Effector memory CD8-positive, alpha-beta T cell (primary cell): ENCODE results near the gene ITPR3.

Experiments used
- ATAC-seq: fragments of 150-1000 bp; cut with Tn5 transposase; replicated peaks from 2 replicates; pipeline ENCODE4 v1.10.0; 2021; ENCODE audit warnings: mild to moderate bottlenecking, moderate library complexity
- DNase-seq, 3 experiments: peaks; one replicate each; pipeline ENCODE4 v3.0.0; 2021
- H3K27ac Mint-ChIP-seq, 2 donors: one replicate each; pipeline ENCODE4 v1.8.0; 2022; ENCODE audit warnings: mild to moderate bottlenecking in 2 of 2, mixed read lengths in 2 of 2, moderate library complexity in 2 of 2
- H3K27me3 Mint-ChIP-seq, 2 donors: one replicate each; pipeline ENCODE4 v1.8.0; 2022; ENCODE audit warnings: mixed read lengths in 2 of 2
- H3K36me3 Mint-ChIP-seq: one replicate; pipeline ENCODE4 v1.8.0; 2022; ENCODE audit warnings: mild to moderate bottlenecking, moderate library complexity, mixed read lengths; ENCODE audit not compliant: insufficient read depth
- H3K4me1 Mint-ChIP-seq, 2 donors: one replicate each; pipeline ENCODE4 v1.8.0; 2022; ENCODE audit warnings: low read depth in 2 of 2, mixed read lengths in 2 of 2
- H3K4me3 Mint-ChIP-seq, 2 donors: one replicate each; pipeline ENCODE4 v1.8.0; 2022; ENCODE audit warnings: mild to moderate bottlenecking in 2 of 2, mixed read lengths in 2 of 2, moderate library complexity in 2 of 2
- H3K9me3 Mint-ChIP-seq, 2 donors: one replicate each; pipeline ENCODE4 v1.8.0; 2022; ENCODE audit warnings: mixed read lengths in 2 of 2

Gene ITPR3

GRCh38 chr6:33686225-33686924, 65.3 kb downstream of the ITPR3 start:
- ATAC-seq (no peak), DNase-seq (no peak)
- Mint-ChIP-seq H3K4me1 (peaks cover 5 to 23% of the 10 kb centered on the region in 2 donors), H3K9me3 (no peaks in the 10 kb centered on the region), H3K36me3 (peaks cover 44% of the 10 kb centered on the region), H3K27me3 (no peaks in the 10 kb centered on the region), H3K27ac (peak overlapping the region; percentile 69 to 91), H3K4me3 (no peak overlapping the region)

GRCh38 chr6:33686981-33687975, 66.2 kb downstream of the ITPR3 start:
- DNase-seq: no peak
- no peaks in the 10 kb centered on the region for H3K27me3 Mint-ChIP-seq
- no peak overlapping the region for H3K4me3 Mint-ChIP-seq
- peaks cover 38% of the 10 kb centered on the region for H3K36me3 Mint-ChIP-seq
- H3K9me3 Mint-ChIP-seq: no peaks in the 10 kb centered on the region
- no peak for ATAC-seq
- peaks cover 5 to 31% of the 10 kb centered on the region in 2 donors for H3K4me1 Mint-ChIP-seq
- peak overlapping the region; percentile 19 to 66 for H3K27ac Mint-ChIP-seq

GRCh38 chr6:33688006-33688405, 66.9 kb downstream of the ITPR3 start:
- H3K36me3 Mint-ChIP-seq: peaks cover 35% of the 10 kb centered on the region
- H3K4me1 Mint-ChIP-seq: peaks cover 13 to 34% of the 10 kb centered on the region in 2 donors
- no peak for DNase-seq
- peak overlapping the region in 1 of 2 donors; percentile 66 for H3K27ac Mint-ChIP-seq
- H3K27me3 Mint-ChIP-seq: no peaks in the 10 kb centered on the region
- no peak for ATAC-seq
- no peak overlapping the region for H3K4me3 Mint-ChIP-seq
- H3K9me3 Mint-ChIP-seq: no peaks in the 10 kb centered on the region

DNA sequence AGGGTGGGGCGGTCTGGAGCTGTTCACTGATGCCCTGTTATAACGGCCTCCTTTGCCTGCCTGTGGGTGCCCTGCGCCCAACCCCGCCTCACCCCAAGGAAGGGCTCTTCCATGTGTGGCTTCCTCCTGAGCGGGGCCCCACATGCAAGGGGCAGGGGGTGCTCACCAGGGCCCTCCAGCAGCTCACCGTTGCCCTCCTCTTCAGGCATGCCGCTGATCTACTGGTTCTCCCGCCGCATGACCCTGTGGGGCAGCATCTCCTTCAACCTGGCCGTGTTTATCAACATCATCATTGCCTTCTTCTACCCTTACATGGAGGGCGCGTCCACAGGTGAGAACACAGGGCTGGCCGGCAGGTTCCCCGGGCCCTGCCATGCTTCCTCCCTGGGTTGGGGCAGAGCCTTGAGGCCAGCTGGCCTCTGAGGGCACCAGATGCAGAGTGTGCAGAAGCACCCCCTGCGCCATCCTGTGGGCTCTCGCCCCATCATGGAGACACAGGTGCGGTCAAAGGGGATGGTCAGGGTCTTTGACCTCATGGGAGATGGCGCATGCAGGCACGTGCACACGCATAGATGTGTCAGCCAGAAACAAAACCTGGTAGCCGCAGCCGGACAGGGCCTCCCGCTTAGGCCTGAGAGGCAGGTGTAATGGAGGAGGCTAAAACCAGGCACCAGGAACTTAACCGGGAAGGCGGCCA, 67.5 kb downstream of the ITPR3 start:
- Mint-ChIP-seq H3K27ac (peak overlapping the region in 1 of 2 donors; percentile 11), H3K27me3 (no peaks in the 10 kb centered on the region), H3K36me3 (peaks cover 35% of the 10 kb centered on the region), H3K4me3 (no peak overlapping the region), H3K9me3 (no peaks in the 10 kb centered on the region), H3K4me1 (peaks cover 16 to 34% of the 10 kb centered on the region in 2 donors)
- DNase-seq (no peak), ATAC-seq (no peak)

GRCh38 chr6:33689148-33689494, 68.0 kb downstream of the ITPR3 start:
- Mint-ChIP-seq H3K36me3 (peaks cover 35% of the 10 kb centered on the region), H3K9me3 (no peaks in the 10 kb centered on the region), H3K4me1 (peaks cover 18 to 36% of the 10 kb centered on the region in 2 donors), H3K4me3 (no peak overlapping the region), H3K27ac (peak overlapping the region in 1 of 2 donors; percentile 11), H3K27me3 (no peaks in the 10 kb centered on the region)
- ATAC-seq (no peak), DNase-seq (no peak)

GRCh38 chr6:33689879-33690278, 68.8 kb downstream of the ITPR3 start:
- Mint-ChIP-seq H3K36me3 (peaks cover 39% of the 10 kb centered on the region), H3K4me3 (no peak overlapping the region), H3K4me1 (peaks cover 26 to 44% of the 10 kb centered on the region in 2 donors), H3K9me3 (no peaks in the 10 kb centered on the region), H3K27me3 (no peaks in the 10 kb centered on the region), H3K27ac (peak overlapping the region in 1 of 2 donors; percentile 79)
- ATAC-seq (no peak), DNase-seq (no peak)

GRCh38 chr6:33690766-33691165, 69.6 kb downstream of the ITPR3 start:
- ATAC-seq (no peak), DNase-seq (no peak)
- H3K36me3 Mint-ChIP-seq: peaks cover 39% of the 10 kb centered on the region
- H3K9me3 Mint-ChIP-seq: no peaks in the 10 kb centered on the region
- H3K27ac Mint-ChIP-seq: peak overlapping the region; percentile 97 to 98
- no peaks in the 10 kb centered on the region for H3K27me3 Mint-ChIP-seq
- no peak overlapping the region for H3K4me3 Mint-ChIP-seq
- H3K4me1 Mint-ChIP-seq: peaks cover 26 to 47% of the 10 kb centered on the region in 2 donors

GRCh38 chr6:33691456-33692077, 70.4 kb downstream of the ITPR3 start:
- Mint-ChIP-seq H3K4me1 (peaks cover 26 to 53% of the 10 kb centered on the region in 2 donors), H3K4me3 (no peak overlapping the region), H3K36me3 (peaks cover 34% of the 10 kb centered on the region), H3K27me3 (no peaks in the 10 kb centered on the region), H3K9me3 (no peaks in the 10 kb centered on the region), H3K27ac (peak overlapping the region; percentile 97 to 98)
- ATAC-seq: no peak
- no peak for DNase-seq

- peaks cover 27 to 58% of the 10 kb centered on the region in 2 donors for H3K4me1 Mint-ChIP-seq
- H3K27me3 Mint-ChIP-seq: no peaks in the 10 kb centered on the region
- ATAC-seq (no peak), DNase-seq (no peak)
- peak overlapping the region; percentile 55 to 81 for H3K4me3 Mint-ChIP-seq
- H3K9me3 Mint-ChIP-seq: no peaks in the 10 kb centered on the region
- peak overlapping the region; percentile 97 to 98 for H3K27ac Mint-ChIP-seq
- H3K36me3 Mint-ChIP-seq: peaks cover 31% of the 10 kb centered on the region
These were observed 71.1 kb downstream of the ITPR3 start for GRCh38 chr6:33692078-33692759.

DNA sequence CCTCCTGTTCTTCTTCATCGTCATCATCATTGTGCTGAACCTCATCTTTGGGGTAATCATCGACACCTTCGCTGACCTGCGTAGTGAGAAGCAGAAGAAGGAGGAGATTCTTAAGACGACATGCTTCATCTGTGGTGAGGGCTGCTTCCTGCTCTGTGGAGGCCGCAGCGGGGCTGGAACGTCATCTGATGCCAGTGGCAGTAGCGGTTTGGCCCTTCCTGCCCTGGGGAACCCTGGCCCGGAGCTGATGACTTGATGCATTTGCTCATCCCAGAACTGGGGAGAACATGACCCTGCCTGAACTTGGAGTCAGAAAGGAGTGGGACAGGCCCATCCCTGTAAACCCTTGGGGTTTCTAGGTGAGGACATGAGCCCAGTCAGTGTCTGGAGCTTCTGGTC, 71.6 kb downstream of the ITPR3 start:
- peak; percentile 61 to 72 (median 71) for DNase-seq
- H3K9me3 Mint-ChIP-seq: no peaks in the 10 kb centered on the region
- H3K4me1 Mint-ChIP-seq: peaks cover 32 to 63% of the 10 kb centered on the region in 2 donors
- peak; percentile 81 for ATAC-seq
- H3K27me3 Mint-ChIP-seq: no peaks in the 10 kb centered on the region
- H3K27ac Mint-ChIP-seq: peak overlapping the region; percentile 97 to 98
- H3K36me3 Mint-ChIP-seq: peaks cover 30% of the 10 kb centered on the region
- peak overlapping the region; percentile 55 to 81 for H3K4me3 Mint-ChIP-seq

- Mint-ChIP-seq H3K27ac (peak overlapping the region; percentile 97 to 98), H3K4me3 (peak overlapping the region in 1 of 2 donors; percentile 81), H3K27me3 (no peaks in the 10 kb centered on the region), H3K4me1 (peaks cover 32 to 64% of the 10 kb centered on the region in 2 donors), H3K9me3 (no peaks in the 10 kb centered on the region), H3K36me3 (peaks cover 26% of the 10 kb centered on the region)
- no peak for ATAC-seq
- DNase-seq: no peak
These were observed 72.3 kb downstream of the ITPR3 start for GRCh38 chr6:33693186-33694105.
